NT2/D1 (cell line): Measurements from ENCODE around the gene ASB18.

Experiments used
- DNase-seq: peaks from one replicate; pipeline ENCODE4 v3.0.0-alpha.2; 2011; ENCODE audit warnings: low read depth, low spot score
- H3K27me3 ChIP-seq: 2 replicates; pipeline ENCODE4 v1.6.0; 2011; ENCODE audit warnings: mild to moderate bottlenecking; ENCODE audit not compliant: insufficient read length, insufficient read depth
- H3K36me3 ChIP-seq: 2 replicates; pipeline ENCODE4 v1.6.1; 2011; ENCODE audit warnings: mild to moderate bottlenecking, low read length, mixed read lengths; ENCODE audit not compliant: insufficient read depth, insufficient read length
- H3K4me1 ChIP-seq: 2 replicates; pipeline ENCODE4 v1.5.1; 2011; ENCODE audit not compliant: insufficient read depth, insufficient read length
- H3K4me3 ChIP-seq: 2 replicates; pipeline ENCODE4 v1.5.1; 2011; ENCODE audit warnings: low read depth; ENCODE audit not compliant: insufficient read length
- H3K9ac ChIP-seq: 2 replicates; pipeline ENCODE4 v1.6.0; 2011; ENCODE audit warnings: low read depth; ENCODE audit not compliant: insufficient read length
- H3K9me3 ChIP-seq: 2 replicates; pipeline ENCODE4 v1.5.1; 2011; ENCODE audit warnings: mild to moderate bottlenecking, low read length; ENCODE audit not compliant: insufficient read depth
- SUZ12 ChIP-seq: IDR thresholded peaks from 2 replicates; pipeline ENCODE4 v1.6.1; 2011; ENCODE audit not compliant: insufficient read length, insufficient read depth; ENCODE audit errors: extremely low read depth
- YY1 ChIP-seq: IDR thresholded peaks from 2 replicates; pipeline ENCODE4 v1.6.1; 2011; ENCODE audit not compliant: insufficient read length, insufficient read depth
- ZNF274 ChIP-seq: IDR thresholded peaks from 2 replicates; pipeline ENCODE4 v1.6.1; 2011; ENCODE audit warnings: mild to moderate bottlenecking, low read depth, low read length

Gene ASB18

GRCh38 chr2:236250909-236251579 lies 13.2 kb downstream of the ASB18 start:
- no peaks in the 10 kb centered on the region for H3K9me3 ChIP-seq
- no peak for TF ChIP-seq YY1
- no peak for DNase-seq
- no peaks in the 10 kb centered on the region for H3K27me3 ChIP-seq
- no peak overlapping the region for H3K9ac ChIP-seq
- no peaks in the 10 kb centered on the region for H3K4me1 ChIP-seq
- H3K4me3 ChIP-seq: no peak overlapping the region
- no peaks in the 10 kb centered on the region for H3K36me3 ChIP-seq

- Histone ChIP-seq H3K27me3 (no peaks in the 10 kb centered on the region), H3K9ac (no peak overlapping the region), H3K4me1 (no peaks in the 10 kb centered on the region), H3K36me3 (no peaks in the 10 kb centered on the region), H3K9me3 (no peaks in the 10 kb centered on the region), H3K4me3 (no peak overlapping the region)
- TF ChIP-seq YY1: no peak
- TF ChIP-seq ZNF274: no peak
- DNase-seq: no peak
Observed at GRCh38 chr2:236250286-236250685, 13.9 kb downstream of the ASB18 start.

GRCh38 chr2:236249066-236249465 lies 15.1 kb downstream of the ASB18 start:
- Histone ChIP-seq H3K9ac (no peak overlapping the region), H3K4me1 (no peaks in the 10 kb centered on the region), H3K36me3 (no peaks in the 10 kb centered on the region), H3K4me3 (no peak overlapping the region), H3K27me3 (no peaks in the 10 kb centered on the region), H3K9me3 (no peaks in the 10 kb centered on the region)
- no peak for DNase-seq
- TF ChIP-seq ZNF274 (no peak), YY1 (no peak), SUZ12 (no peak)

- H3K27me3 ChIP-seq: no peaks in the 10 kb centered on the region
- H3K4me1 ChIP-seq: no peaks in the 10 kb centered on the region
- H3K9me3 ChIP-seq: no peaks in the 10 kb centered on the region
- H3K4me3 ChIP-seq: no peak overlapping the region
- TF ChIP-seq ZNF274 (no peak), SUZ12 (no peak), YY1 (no peak)
- no peaks in the 10 kb centered on the region for H3K36me3 ChIP-seq
- no peak for DNase-seq
- no peak overlapping the region for H3K9ac ChIP-seq
Observed at GRCh38 chr2:236246711-236247246, 17.4 kb downstream of the ASB18 start.

GRCh38 chr2:236244256-236244655 lies 19.9 kb downstream of the ASB18 start:
- Histone ChIP-seq H3K4me3 (no peak overlapping the region), H3K27me3 (no peaks in the 10 kb centered on the region), H3K36me3 (no peaks in the 10 kb centered on the region), H3K4me1 (peaks cover 8% of the 10 kb centered on the region), H3K9me3 (no peaks in the 10 kb centered on the region), H3K9ac (no peak overlapping the region)
- no peak for DNase-seq
- TF ChIP-seq SUZ12: no peak
- no peak for TF ChIP-seq ZNF274
- no peak for TF ChIP-seq YY1

DNA sequence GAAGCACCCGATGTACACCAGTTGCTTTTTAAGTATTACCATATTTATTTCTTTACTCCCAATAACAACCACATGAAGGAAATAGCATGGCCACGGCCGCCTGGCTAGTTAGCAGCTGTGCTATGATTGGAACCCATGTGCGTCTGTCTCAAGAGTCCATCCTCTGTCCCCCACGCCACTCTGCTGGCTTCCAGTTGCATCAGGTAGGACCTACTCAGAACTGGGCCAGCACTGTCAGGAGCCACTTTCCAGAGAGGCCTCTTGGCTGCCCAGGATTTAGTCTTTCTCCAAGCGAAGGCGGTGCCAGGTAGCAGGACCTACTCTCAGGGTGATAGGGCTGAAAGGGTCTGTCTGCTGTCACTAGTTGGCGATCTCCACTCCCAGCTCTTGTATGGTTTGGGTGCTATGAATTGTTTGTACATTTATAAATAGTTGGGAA lies 22.1 kb downstream of the ASB18 start:
- Histone ChIP-seq H3K9ac (no peak overlapping the region), H3K9me3 (no peaks in the 10 kb centered on the region)

GRCh38 chr2:236241181-236242056 lies 22.8 kb downstream of the ASB18 start:
- Histone ChIP-seq H3K36me3 (no peaks in the 10 kb centered on the region), H3K27me3 (peaks cover 23% of the 10 kb centered on the region), H3K4me3 (no peak overlapping the region), H3K9me3 (no peaks in the 10 kb centered on the region), H3K9ac (no peak overlapping the region), H3K4me1 (peaks cover 8% of the 10 kb centered on the region)
- no peak for DNase-seq
- TF ChIP-seq ZNF274: no peak

More for the DNA sequence above, 22.1 kb downstream of the ASB18 start:
- Histone ChIP-seq H3K27me3 (peaks cover 16% of the 10 kb centered on the region), H3K36me3 (no peaks in the 10 kb centered on the region), H3K4me1 (peaks cover 8% of the 10 kb centered on the region), H3K4me3 (no peak overlapping the region)
- no peak for TF ChIP-seq ZNF274
- no peak for TF ChIP-seq YY1
- no peak for TF ChIP-seq SUZ12
- no peak for DNase-seq
